Erythroblast (primary cell): ENCODE data around the gene BIRC6.

ENCODE experiments used
- GATA1 ChIP-seq: IDR thresholded peaks from 2 replicates; pipeline ENCODE4 v1.6.1; 2011; ENCODE audit warnings: low read depth, mild to moderate bottlenecking, control low read depth, low read length, moderate library complexity
- POLR2A ChIP-seq: IDR thresholded peaks from 2 replicates; pipeline ENCODE4 v1.6.1; 2011; ENCODE audit warnings: mild to moderate bottlenecking, low read length

DNA sequence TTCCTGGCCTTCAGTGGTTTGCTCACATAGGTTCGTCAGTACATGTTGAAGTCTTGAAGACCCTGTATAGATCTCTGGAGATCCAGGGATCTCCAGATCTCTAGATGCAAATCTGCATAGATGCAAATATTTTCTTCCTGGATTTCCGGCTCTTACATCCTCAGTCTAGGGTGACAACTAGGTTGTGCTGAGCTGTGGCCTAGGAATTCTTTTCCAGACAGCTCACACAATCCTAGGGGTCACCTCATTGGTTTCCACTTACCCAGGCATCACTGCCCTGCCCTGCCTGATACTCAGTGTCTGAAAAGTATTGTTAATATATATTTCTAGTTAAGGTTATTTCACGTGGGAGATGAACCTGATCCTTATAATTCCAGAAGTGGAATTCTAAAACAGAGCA is 165.9 kb downstream of the BIRC6 start:
- TF ChIP-seq POLR2A (no peak), GATA1 (no peak)
